ENCODE results near the gene ASB10.

ASB10 gene

DNA sequence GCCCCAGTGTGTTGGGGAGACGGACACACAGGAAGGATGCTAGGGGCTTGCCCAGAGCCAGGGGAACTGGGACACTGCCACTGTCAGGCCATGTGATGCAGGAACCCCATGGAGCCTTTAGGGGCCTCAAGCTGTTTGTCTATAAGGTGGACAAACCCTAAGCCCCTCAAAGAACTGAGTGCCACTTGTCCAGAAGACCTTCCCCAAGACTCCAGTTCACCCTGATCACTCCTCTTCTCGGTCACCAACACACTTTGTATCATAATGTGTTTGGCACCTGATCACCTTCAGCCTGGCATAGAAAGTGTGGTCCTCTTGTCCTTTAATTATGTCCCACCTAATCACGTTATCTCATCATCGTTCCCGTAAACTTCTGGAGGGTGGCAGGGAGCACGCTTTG lies 22.5 kb upstream of the ASB10 start:
- Histone ChIP-seq H3K4me3 (ENCODE audit: low read depth, low read length) (no peak overlapping the region), H3K27ac (ENCODE audit: low read depth, low read length) (no peak overlapping the region), H3K27me3 (ENCODE audit: control insufficient read depth, insufficient read depth, low read length) (no peaks in the 10 kb centered on the region), H3K4me1 (ENCODE audit: control insufficient read depth, insufficient read depth, low read length) (peaks cover 8% of the 10 kb centered on the region), H3K36me3 (ENCODE audit: control insufficient read depth, insufficient read depth, low read length) (peaks cover 28% of the 10 kb centered on the region), H3K9ac (ENCODE audit: low read depth, low read length) (no peak overlapping the region), H3K9me3 (ENCODE audit: control insufficient read depth, insufficient read depth, low read length) (no peaks in the 10 kb centered on the region)

DNA sequence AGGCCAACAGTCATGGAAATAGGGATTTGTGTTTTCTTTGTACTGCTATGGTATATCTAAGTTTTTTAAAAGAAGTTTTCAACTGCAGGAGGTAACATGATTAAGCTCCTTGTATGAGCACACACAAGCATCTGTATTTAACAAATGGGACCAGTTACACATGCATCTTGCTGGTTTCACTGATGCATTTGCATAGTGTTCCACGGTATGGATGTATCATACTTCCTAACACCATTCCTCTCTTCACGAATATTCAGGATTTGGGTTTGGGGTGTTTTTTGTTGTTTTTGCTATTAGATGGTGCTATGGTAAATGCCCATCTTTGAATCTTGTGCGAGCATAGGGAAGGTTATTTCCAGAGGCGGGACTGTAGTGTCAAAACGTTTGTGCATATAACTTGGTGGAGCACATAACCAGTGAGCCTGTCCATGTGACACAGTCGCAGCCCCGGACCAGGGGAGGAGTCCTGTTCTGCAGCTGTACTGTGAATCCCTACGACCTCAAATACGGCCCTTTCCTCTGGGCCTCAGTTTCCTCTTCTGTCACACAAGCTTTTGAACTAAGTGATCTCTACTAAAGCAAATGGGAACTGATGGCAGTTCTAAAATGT lies 21.3 kb upstream of the ASB10 start:
- Histone ChIP-seq H3K27me3 (ENCODE audit: control insufficient read depth, insufficient read depth, low read length) (no peaks in the 10 kb centered on the region), H3K4me3 (ENCODE audit: low read depth, low read length) (no peak overlapping the region), H3K27ac (ENCODE audit: low read depth, low read length) (no peak overlapping the region), H3K9ac (ENCODE audit: low read depth, low read length) (no peak overlapping the region), H3K9me3 (ENCODE audit: control insufficient read depth, insufficient read depth, low read length) (no peaks in the 10 kb centered on the region), H3K4me1 (ENCODE audit: control insufficient read depth, insufficient read depth, low read length) (peaks cover 8% of the 10 kb centered on the region), H3K36me3 (ENCODE audit: control insufficient read depth, insufficient read depth, low read length) (peaks cover 16% of the 10 kb centered on the region)

DNA sequence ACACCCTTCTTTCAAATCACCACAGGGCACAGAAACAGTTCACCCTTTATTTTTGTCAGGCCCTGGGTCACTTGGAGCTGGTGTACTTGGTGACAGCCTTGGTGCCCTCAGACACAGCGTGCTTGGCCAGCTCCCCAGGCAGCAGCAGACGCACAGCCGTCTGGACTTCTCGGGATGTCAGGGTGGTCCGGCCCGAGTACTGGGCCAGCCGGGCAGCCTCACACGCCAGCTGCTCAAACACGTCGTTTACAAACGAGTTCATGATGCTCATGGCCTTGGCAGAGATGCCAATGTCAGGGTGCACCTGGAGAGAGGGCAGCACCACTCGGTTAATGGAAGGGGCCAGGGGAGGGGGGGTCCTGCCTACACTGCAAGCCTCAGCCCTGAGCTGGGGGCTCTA lies 20.8 kb upstream of the ASB10 start:
- Histone ChIP-seq H3K4me3 (ENCODE audit: low read depth, low read length) (no peak overlapping the region), H3K36me3 (ENCODE audit: control insufficient read depth, insufficient read depth, low read length) (peaks cover 10% of the 10 kb centered on the region; the same call in 1 of the 2 replicates), H3K27me3 (ENCODE audit: control insufficient read depth, insufficient read depth, low read length) (no peaks in the 10 kb centered on the region), H3K9ac (ENCODE audit: low read depth, low read length) (no peak overlapping the region), H3K4me1 (ENCODE audit: control insufficient read depth, insufficient read depth, low read length) (peaks cover 8% of the 10 kb centered on the region), H3K9me3 (ENCODE audit: control insufficient read depth, insufficient read depth, low read length) (no peaks in the 10 kb centered on the region), H3K27ac (ENCODE audit: low read depth, low read length) (no peak overlapping the region)

DNA sequence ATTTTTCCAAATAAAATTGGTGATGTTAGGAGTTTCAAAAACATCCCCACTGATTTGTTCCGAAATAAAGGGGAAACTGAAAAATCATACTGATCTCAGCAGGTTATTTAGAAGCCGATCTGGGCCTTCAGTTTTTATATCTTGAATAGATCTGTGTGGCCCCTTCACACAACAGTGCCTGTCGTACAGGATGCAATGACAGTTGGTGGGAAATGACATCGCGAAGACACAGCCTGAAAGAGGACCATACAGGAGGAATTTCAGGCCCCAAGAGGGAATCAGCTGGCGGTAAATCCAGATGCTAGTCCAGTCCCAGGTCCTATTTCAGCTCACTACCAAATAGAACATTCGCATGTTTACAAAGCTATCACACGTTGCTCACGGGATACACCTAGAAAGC lies 20.3 kb upstream of the ASB10 start:
- Histone ChIP-seq H3K9me3 (ENCODE audit: control insufficient read depth, insufficient read depth, low read length) (no peaks in the 10 kb centered on the region), H3K27ac (ENCODE audit: low read depth, low read length) (no peak overlapping the region), H3K27me3 (ENCODE audit: control insufficient read depth, insufficient read depth, low read length) (no peaks in the 10 kb centered on the region), H3K4me3 (ENCODE audit: low read depth, low read length) (no peak overlapping the region), H3K36me3 (ENCODE audit: control insufficient read depth, insufficient read depth, low read length) (peaks cover 5% of the 10 kb centered on the region; the same call in 1 of the 2 replicates), H3K4me1 (ENCODE audit: control insufficient read depth, insufficient read depth, low read length) (peaks cover 8% of the 10 kb centered on the region), H3K9ac (ENCODE audit: low read depth, low read length) (no peak overlapping the region)

DNA sequence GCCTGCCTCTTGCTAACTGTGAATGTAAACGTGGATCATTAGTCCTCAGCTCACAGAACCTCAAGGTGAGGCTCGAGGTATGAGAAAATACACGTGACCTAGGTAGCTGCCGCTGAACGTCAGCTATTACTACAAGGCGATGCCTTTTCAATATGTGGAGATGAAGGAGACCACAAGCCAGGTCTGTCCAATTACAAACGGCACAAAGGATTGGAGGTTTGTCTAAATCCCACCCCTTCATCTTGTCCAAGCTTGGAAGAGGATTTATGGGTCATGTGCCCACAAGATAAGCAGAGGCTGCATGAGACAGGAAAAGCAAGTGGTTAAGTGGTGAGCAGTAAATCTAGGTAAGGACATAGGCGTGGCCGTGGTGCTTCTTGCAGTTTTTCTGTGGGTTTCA lies 19.9 kb upstream of the ASB10 start:
- H3K9ac ChIP-seq (ENCODE audit: low read depth, low read length), result no peak overlapping the region
- H3K4me3 ChIP-seq (ENCODE audit: low read depth, low read length), result no peak overlapping the region
- peaks cover 8% of the 10 kb centered on the region for H3K4me1 ChIP-seq (ENCODE audit: control insufficient read depth, insufficient read depth, low read length)
- peaks cover 1% of the 10 kb centered on the region; the same call in 1 of the 2 replicates for H3K36me3 ChIP-seq (ENCODE audit: control insufficient read depth, insufficient read depth, low read length)
- H3K27me3 ChIP-seq (ENCODE audit: control insufficient read depth, insufficient read depth, low read length), result no peaks in the 10 kb centered on the region
- no peak overlapping the region for H3K27ac ChIP-seq (ENCODE audit: low read depth, low read length)
- no peaks in the 10 kb centered on the region for H3K9me3 ChIP-seq (ENCODE audit: control insufficient read depth, insufficient read depth, low read length)

DNA sequence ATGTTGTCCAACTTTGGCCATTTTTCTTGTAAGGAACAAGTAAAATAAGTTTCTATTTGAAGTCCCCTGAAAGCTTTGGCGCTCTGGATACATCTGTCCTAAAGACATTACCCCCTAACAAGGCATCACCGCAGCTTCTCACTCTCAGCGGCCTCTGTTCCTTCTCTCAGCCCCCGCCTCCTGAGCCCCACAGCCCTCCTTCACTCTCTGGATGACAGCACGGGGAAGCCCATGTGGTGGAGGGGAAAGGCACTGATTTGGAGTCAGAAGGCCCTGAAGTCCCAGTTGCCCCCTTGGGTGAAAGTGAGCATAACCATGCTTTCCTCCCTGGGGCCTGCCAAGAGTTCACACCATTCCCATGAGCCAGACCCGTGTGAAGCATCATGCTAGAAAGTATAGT lies 18.7 kb upstream of the ASB10 start:
- no peak overlapping the region for H3K27ac ChIP-seq (ENCODE audit: low read depth, low read length)
- H3K9me3 ChIP-seq (ENCODE audit: control insufficient read depth, insufficient read depth, low read length), result no peaks in the 10 kb centered on the region
- no peaks in the 10 kb centered on the region for H3K27me3 ChIP-seq (ENCODE audit: control insufficient read depth, insufficient read depth, low read length)
- peaks cover 3% of the 10 kb centered on the region for H3K4me1 ChIP-seq (ENCODE audit: control insufficient read depth, insufficient read depth, low read length)
- H3K4me3 ChIP-seq (ENCODE audit: low read depth, low read length), result no peak overlapping the region
- H3K36me3 ChIP-seq (ENCODE audit: control insufficient read depth, insufficient read depth, low read length), result no peaks in the 10 kb centered on the region
- no peak overlapping the region for H3K9ac ChIP-seq (ENCODE audit: low read depth, low read length)

DNA sequence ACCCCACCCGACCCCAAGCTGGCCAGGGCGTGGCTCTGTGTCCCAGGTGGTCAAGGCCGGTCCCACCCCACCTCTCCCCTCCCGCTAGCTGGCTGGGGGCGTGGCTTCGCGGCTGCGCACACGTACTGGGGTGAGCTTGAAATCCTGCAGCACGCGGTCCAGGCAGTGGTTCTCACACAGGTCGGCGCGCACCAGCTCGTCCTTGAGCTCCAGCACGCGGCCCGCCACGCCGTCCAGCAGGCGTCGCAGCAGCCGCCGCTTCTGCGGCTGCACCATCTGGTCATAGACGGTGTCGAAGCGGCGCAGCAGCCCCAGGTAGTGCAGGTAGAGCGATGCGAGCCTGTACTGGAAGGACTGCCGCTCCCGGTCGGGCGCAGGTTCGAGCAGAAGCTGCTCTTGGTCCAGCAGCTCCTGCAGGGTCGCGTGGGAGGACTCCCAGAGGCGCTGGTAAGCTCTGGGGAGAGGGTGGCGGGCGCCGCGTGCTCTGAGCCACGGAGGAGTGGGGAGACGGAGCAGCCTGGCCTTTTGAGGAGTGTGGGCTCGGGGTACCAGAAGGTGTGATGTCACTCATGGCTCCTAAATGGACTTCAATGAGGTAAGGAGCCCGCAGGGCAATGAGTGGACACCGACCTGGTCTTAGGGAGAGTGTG lies 17.5 kb upstream of the ASB10 start:
- no peak overlapping the region for H3K27ac ChIP-seq (ENCODE audit: low read depth, low read length)
- no peak overlapping the region for H3K4me3 ChIP-seq (ENCODE audit: low read depth, low read length)
- H3K4me1 ChIP-seq (ENCODE audit: control insufficient read depth, insufficient read depth, low read length), result no peaks in the 10 kb centered on the region; the same call in 1 of the 2 replicates
- H3K9me3 ChIP-seq (ENCODE audit: control insufficient read depth, insufficient read depth, low read length), result no peaks in the 10 kb centered on the region
- no peaks in the 10 kb centered on the region for H3K36me3 ChIP-seq (ENCODE audit: control insufficient read depth, insufficient read depth, low read length)
- H3K9ac ChIP-seq (ENCODE audit: low read depth, low read length), result no peak overlapping the region
- no peaks in the 10 kb centered on the region for H3K27me3 ChIP-seq (ENCODE audit: control insufficient read depth, insufficient read depth, low read length)

DNA sequence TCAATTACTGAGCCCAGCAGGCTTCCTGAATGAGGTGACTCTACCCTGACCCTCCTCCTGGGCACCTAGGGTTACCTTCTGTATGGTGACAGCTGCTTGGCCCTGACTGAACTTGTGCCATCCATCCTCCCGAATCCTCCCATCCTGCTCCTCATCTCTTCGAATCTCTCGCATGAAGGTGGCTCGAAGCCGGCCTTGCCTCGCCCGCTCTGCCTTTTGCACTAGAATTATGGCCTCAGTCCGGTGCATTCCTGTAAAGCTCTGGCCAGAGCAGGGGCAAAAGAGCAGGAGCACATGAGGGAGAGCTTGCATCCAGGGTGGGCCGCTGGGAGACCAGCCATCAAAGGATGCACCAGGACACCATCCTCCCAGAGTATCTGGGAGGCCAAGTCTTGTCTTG lies 15.8 kb upstream of the ASB10 start:
- H3K27me3 ChIP-seq (ENCODE audit: control insufficient read depth, insufficient read depth, low read length), result no peaks in the 10 kb centered on the region
- H3K36me3 ChIP-seq (ENCODE audit: control insufficient read depth, insufficient read depth, low read length), result no peaks in the 10 kb centered on the region
- no peak overlapping the region for H3K4me3 ChIP-seq (ENCODE audit: low read depth, low read length)
- no peaks in the 10 kb centered on the region for H3K9me3 ChIP-seq (ENCODE audit: control insufficient read depth, insufficient read depth, low read length)
- no peaks in the 10 kb centered on the region; the same call in 1 of the 2 replicates for H3K4me1 ChIP-seq (ENCODE audit: control insufficient read depth, insufficient read depth, low read length)
- H3K27ac ChIP-seq (ENCODE audit: low read depth, low read length), result no peak overlapping the region
- H3K9ac ChIP-seq (ENCODE audit: low read depth, low read length), result no peak overlapping the region

DNA sequence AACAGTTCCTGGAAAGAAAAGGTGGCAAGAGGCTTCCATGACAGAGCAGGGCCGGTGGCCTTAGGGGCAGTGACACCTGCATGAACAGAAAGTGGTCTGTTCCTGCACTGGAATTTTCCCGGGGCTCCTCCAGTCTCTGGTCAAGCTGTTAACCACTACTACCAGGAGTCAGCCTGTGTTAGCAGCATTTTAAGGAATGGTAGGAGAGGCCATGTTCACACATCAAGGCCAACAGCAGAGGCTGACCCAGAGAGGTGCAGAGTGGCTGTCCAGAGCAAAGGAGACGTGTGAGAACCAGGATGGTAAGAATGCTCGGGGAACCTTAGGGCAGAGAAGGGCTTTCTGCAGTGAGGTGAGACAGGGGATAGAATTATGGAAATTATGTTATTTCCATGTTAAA lies 14.7 kb upstream of the ASB10 start:
- Histone ChIP-seq H3K9ac (ENCODE audit: low read depth, low read length) (no peak overlapping the region), H3K4me1 (ENCODE audit: control insufficient read depth, insufficient read depth, low read length) (no peaks in the 10 kb centered on the region; the same call in 1 of the 2 replicates), H3K9me3 (ENCODE audit: control insufficient read depth, insufficient read depth, low read length) (no peaks in the 10 kb centered on the region), H3K36me3 (ENCODE audit: control insufficient read depth, insufficient read depth, low read length) (no peaks in the 10 kb centered on the region), H3K4me3 (ENCODE audit: low read depth, low read length) (no peak overlapping the region), H3K27ac (ENCODE audit: low read depth, low read length) (no peak overlapping the region), H3K27me3 (ENCODE audit: control insufficient read depth, insufficient read depth, low read length) (no peaks in the 10 kb centered on the region)

DNA sequence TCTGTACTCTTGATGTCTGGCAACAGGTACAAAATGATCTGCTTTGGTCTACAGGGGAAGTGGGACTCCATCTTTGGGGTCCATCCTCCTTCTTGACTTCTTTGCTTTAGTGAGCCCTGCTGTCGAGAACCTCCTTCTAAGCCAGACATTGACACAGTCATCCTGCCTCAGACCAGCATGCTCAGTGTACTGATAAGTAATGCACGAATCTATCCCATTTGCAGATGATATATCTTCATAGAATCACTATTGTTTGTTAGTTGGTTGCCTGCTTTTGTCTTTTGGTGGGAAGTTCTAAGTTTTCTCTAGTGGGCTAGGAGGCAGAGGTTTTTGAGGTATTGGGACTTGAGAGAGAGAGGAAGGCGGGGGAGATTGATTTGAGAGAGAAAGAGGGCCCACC lies 14.3 kb upstream of the ASB10 start:
- H3K4me1 ChIP-seq (ENCODE audit: control insufficient read depth, insufficient read depth, low read length), result no peaks in the 10 kb centered on the region; the same call in 1 of the 2 replicates
- H3K9ac ChIP-seq (ENCODE audit: low read depth, low read length), result no peak overlapping the region
- no peak overlapping the region for H3K27ac ChIP-seq (ENCODE audit: low read depth, low read length)
- no peak overlapping the region for H3K4me3 ChIP-seq (ENCODE audit: low read depth, low read length)
- H3K36me3 ChIP-seq (ENCODE audit: control insufficient read depth, insufficient read depth, low read length), result no peaks in the 10 kb centered on the region
- H3K27me3 ChIP-seq (ENCODE audit: control insufficient read depth, insufficient read depth, low read length), result no peaks in the 10 kb centered on the region
- H3K9me3 ChIP-seq (ENCODE audit: control insufficient read depth, insufficient read depth, low read length), result no peaks in the 10 kb centered on the region

DNA sequence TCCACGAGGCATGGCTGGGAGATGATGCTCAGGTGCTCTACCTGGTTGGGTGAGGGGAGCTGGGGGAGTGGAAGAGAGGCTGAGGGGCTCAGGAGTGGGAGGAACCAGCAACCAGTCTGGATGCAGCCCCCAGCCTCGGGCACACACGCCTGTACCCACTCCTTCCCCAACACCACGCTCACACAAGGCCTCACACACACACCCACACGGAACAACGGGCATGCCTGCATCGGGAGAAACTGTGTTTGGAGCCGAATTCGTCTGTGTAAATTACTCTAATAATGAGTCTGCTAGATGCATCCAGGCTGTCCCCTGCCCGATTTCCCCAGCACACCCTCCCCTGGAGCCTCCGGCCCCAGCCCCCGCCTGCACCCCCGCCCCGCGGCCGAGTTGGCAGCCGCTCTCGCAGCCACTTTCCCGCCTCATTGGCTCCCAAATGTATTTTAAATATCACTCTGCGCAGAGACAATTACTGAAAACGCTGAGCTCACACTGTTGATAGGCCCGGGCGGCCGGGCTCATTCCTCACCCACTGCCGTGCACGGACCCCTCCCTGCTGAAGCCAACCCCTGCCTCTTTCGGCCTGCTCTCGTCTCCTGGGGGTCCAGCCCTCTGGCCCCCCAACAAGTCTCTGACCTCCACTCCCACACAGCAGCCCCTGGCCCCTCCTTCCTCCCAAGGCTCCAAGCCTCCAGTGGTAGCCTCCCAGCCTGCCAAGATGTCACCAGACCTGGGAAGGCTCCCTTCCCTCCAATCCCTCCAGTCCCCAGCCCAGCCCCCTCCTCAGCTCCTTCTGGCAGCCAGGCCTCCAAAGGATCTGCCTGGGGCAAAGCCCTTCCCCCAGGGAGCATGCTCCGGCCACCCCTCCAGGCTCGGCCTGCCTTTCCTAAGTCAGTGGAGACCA lies 12.1 kb upstream of the ASB10 start:
- no peak overlapping the region for H3K27ac ChIP-seq (ENCODE audit: low read depth, low read length)
- H3K4me1 ChIP-seq (ENCODE audit: control insufficient read depth, insufficient read depth, low read length), result no peaks in the 10 kb centered on the region; the same call in 1 of the 2 replicates
- H3K9ac ChIP-seq (ENCODE audit: low read depth, low read length), result no peak overlapping the region
- H3K36me3 ChIP-seq (ENCODE audit: control insufficient read depth, insufficient read depth, low read length), result no peaks in the 10 kb centered on the region
- no peaks in the 10 kb centered on the region; the same call in 1 of the 2 replicates for H3K27me3 ChIP-seq (ENCODE audit: control insufficient read depth, insufficient read depth, low read length)
- no peaks in the 10 kb centered on the region for H3K9me3 ChIP-seq (ENCODE audit: control insufficient read depth, insufficient read depth, low read length)
- H3K4me3 ChIP-seq (ENCODE audit: low read depth, low read length), result no peak overlapping the region

All from HUES48 (cell line).